Stimulated activated naive CD4-positive, alpha-beta T cell treated with Interleukin-2 at 50 U/mL for 16 hours (primary cell): Measurements from ENCODE around the gene TGM3.

ENCODE experiments used
- DNase-seq: peaks from one replicate; lab custom pipeline; 2025; lab: John Stamatoyannopoulos, UW

TGM3 gene

DNA sequence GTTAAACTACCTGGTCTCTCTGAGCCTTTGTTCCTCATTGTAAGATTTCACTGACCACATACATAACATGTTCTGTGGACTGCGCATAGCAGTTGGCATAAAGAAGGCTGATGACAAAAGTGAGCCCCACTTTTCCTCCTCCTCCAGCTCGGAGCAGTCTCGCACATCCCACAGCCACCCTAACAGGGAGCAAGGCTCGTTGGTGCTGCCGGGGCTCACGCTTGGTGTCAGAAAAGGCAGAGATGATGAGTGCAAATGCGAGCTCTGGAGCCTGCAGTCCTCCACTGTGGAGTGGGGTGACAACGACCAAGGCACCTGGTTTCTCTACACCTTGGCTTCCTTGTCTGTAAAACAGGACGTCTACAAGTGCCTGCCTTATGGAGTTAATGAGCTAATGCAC is 9.7 kb downstream of the TGM3 start:
- DNase-seq = no peak

- DNase-seq = no peak
Observed at GRCh38 chr20:2305946-2306345, 10.1 kb downstream of the TGM3 start.

- DNase-seq = no peak
Observed at GRCh38 chr20:2307136-2307535, 11.3 kb downstream of the TGM3 start.

- no peak for DNase-seq
Observed at GRCh38 chr20:2311329-2311728, 15.5 kb downstream of the TGM3 start.

DNA sequence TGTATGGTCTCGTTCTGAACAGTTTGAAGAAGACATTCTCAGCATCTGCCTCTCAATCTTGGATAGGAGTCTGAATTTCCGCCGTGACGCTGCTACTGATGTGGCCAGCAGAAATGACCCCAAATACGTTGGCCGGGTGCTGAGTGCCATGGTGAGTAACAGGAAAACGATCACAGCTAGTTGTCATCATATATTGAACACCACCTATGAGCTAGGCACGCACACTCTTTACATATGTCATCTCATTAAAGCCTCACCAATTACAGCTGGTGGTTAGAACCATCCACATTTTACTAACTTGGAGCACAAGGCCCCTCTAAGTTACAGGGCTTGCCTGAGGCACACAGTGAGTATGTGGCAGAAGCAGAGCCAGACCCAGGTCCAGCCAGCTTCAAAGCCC is 17.1 kb downstream of the TGM3 start:
- no peak for DNase-seq

DNA sequence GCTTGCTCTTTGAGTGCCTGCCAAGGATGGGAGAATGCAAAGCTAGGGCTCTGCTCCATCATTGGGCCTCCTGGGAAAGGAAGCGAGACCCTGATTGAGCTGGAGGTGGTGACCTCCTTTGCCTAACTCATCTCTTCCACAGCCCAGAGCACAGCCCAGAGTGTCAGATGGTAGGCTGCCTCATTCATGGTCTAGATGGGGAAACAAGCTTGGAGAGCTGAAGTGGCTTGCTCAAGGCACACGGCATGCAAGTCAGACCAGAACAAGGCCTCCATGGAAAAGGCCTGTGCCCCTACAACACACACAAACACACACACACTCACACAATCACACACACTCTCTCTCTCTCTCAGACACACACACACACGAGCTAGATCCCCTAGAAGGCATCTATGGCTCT is 17.5 kb downstream of the TGM3 start:
- no peak for DNase-seq

GRCh38 chr20:2314759-2315439 is 19.1 kb downstream of the TGM3 start:
- DNase-seq = no peak

DNA sequence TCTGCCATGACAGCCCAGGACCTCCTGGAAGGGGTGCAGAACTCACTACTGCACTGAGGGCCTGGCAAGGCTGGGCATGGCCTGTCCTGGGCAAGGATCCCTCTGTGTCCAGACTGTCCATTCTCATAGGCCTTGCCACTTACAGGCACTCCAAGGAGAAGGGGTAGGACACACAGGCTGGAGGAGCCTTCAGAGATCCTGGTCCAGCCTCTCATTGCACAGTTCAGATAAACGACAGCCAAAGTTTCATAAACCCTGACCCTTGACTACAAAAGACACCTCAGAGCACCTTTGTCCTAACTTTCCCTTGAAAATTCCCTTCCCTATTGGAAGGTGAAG is 19.6 kb downstream of the TGM3 start:
- DNase-seq = no peak

GRCh38 chr20:2316847-2317495 is 21.2 kb downstream of the TGM3 start:
- no peak for DNase-seq

DNA sequence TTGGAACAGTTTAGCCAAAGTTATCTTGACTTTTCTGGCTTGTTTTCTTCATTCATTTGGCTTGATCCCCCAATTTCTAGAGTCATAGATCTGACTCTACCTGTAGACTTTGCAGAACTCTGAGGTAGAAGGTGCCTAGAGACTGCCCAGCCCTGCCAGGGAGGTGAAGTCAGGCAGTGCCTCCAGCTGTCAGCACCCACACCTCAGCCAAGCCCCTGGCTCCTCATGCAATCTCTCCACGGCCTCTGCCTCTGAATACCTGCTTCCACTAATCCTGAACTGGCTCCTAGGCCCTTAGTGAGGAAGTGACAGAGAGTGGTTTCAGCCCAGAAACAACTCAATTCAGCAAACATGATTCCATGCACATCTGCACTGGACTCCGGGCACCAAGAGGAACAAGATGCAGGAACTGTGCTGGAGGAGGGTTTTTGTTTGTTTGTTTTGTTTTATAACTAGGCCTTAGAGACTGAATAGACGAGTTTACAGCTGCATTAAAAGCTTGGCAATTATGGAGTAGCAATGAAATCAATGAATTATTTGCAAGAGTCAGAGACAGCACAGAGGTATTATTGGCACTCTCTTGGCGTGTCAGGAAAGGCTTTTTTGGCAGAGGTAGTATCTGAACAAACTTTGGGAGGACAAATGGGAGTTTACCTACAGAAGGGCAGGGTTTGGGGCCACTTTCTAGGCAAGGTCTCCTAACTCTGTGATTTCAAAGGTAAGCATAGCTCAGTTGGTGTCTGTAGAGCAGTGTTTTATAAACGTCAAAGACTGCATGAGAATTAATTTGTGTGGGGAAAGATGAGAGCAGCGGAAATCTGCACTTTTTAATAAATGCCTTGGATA is 25.2 kb downstream of the TGM3 start:
- no peak for DNase-seq

- DNase-seq = no peak
Observed at GRCh38 chr20:2323051-2323450, 27.2 kb downstream of the TGM3 start.

DNA sequence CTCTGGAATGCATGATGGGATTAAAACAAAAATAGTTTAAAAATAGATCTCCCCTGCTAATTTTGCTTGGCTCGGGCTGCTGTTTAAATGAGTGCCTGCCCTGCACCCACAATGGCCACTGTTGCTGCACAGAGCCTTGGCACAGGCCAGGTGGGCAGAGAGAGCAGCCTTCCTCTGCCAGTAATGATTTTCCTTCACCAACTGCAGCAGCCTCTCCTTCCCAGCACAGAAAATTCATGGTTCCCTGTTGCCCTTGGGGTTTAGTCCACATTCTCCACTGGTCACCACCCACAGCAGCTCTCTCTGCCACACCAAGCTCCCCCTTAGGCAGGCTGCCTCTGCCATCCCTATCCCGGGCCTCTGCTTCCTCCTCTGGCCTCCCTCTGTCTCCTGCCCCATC is 30.2 kb downstream of the TGM3 start:
- DNase-seq = no peak

DNA sequence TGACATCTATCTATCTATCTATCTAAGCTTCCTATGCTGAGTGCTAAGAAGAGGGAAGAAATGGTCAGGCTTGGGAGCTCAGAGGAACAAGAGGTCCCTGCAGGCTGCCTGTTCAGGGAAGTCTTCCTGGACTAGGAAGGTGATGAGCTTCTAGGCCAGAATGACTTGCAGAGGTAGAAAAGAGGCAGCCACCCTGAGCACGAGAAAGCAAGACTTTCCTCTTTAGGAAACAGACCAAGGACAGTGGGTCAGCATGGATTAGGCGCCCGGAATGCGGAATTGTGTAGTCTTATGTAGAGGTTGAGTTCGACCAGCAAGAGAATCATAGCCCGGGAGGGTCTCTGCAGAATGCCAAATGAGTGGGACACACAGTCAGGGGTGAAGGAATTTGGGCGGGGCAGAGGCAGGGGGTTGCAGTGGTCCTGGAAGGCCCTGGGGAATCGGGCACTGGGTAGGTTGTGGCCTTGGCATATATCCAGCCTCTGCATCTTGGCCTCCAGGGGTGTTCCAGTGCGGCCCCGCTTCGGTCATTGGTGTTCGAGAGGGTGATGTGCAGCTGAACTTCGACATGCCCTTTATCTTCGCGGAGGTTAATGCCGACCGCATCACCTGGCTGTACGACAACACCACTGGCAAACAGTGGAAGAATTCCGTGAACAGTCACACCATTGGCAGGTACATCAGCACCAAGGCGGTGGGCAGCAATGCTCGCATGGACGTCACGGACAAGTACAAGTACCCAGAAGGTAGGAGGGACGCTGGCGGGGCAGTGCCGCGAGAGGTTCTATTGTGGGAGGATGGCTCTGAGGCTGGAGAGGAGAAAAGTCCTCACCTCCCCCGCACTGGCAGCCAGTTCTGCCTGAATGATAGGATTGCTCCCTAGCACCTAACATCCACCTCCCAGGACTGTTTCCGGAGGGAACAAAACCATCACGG is 32.1 kb downstream of the TGM3 start:
- no peak for DNase-seq

GRCh38 chr20:2329286-2329685 is 33.5 kb downstream of the TGM3 start:
- DNase-seq = no peak

DNA sequence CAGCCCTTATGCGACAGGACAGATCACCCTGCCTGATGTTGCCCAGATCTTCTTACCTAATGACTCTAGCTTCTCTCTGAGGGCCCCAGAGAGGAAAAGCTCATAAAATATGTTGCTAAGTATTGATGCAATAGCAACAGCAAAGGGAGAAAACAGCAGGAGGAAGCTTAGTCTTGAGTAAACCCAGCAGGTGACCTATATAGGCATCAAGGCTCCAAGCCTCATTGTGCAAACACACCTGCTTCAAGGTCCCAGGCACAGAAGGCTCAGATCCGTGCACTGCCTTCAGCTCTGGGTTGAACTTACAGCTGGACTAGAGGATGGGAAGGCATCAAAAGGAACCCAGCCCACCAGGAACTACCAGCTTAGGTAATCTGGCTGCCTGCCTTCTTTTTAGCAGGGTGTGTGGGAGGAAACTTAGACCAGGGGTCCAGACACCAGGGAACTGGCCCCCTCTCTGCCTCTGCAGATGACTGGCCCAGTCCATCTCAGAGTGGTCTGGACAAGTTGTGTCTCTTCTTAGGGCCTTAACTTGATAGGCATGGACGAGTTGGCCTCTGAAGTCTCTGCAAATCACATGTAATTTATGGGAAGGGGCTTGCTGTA is 34.4 kb downstream of the TGM3 start:
- no peak for DNase-seq

- no peak for DNase-seq
Observed at GRCh38 chr20:2331106-2331505, 35.3 kb downstream of the TGM3 start.

DNA sequence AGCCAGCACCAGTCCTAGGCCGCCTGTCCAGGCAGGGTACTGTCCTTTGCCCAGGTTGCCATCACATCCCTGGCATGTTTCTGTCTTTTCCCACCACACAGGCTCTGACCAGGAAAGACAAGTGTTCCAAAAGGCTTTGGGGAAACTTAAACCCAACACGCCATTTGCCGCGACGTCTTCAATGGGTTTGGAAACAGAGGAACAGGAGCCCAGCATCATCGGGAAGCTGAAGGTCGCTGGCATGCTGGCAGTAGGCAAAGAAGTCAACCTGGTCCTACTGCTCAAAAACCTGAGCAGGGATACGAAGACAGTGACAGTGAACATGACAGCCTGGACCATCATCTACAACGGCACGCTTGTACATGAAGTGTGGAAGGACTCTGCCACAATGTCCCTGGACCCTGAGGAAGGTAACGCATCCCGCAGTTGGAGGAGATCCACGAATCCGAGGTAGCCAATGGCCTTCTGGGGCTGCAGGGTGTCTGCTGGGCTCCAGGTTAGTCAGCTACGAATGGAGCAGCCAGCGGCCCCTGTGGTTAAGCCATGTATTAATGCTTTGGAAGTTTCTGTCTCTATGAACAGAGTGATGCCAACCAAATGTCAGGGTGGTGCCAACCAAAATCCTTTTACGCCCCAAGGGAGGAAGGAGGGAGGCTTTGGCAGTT is 36.2 kb downstream of the TGM3 start:
- no peak for DNase-seq

DNA sequence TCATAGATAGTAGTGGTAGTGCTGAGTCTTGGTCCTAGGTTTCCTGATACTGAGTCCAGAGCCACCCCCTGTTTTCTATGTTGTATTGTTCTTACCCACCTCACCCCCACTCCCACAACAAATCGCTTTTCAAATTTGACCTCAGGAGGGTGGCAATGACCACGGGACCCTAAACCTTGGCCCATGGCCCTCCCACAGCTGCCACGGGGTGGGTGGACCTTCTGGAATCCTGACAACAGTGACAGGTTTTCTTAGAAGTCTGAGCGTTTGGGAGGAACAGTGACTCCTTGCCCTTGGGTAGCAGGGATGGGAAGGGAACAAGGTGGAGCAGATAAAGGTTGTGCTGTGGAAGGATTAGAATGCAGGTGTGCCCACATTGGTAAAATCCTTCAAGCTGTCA is 36.9 kb downstream of the TGM3 start:
- no peak for DNase-seq

GRCh38 chr20:2333821-2334220 is 38.0 kb downstream of the TGM3 start:
- DNase-seq = no peak

- DNase-seq = no peak
Observed at GRCh38 chr20:2335096-2335870, 39.5 kb downstream of the TGM3 start.
